ENCODE measurements around the gene SNX21. TPM values are rescaled to one million over a fixed set of nuclear protein-coding genes. Genes with fewer than 3 reads are reported as not detected.

The SNX21 gene
- total and polyA plus RNA-seq, 2 donors (not counting 1 experiment from before 2014, with no cell fraction given): 2.2 to 2.4 TPM

GRCh38 chr20:45826381-45827019, 7.1 kb upstream of the SNX21 start:
- Histone ChIP-seq H3K79me2 (ENCODE audit: control insufficient read depth, insufficient read depth, low read length) (no peaks in the 10 kb centered on the region), H3K4me1 (ENCODE audit: control insufficient read depth in 2 of 2, insufficient read depth in 2 of 2, low read length in 2 of 2) (peaks cover 17 to 23% of the 10 kb centered on the region in 2 donors), H3K36me3 (replicated peaks in 1 of 2; ENCODE audit: control extremely low read depth in 1 of 2, control insufficient read depth in 1 of 2, extremely low read depth in 1 of 2, insufficient read depth in 2 of 2, low read length in 1 of 2) (no peaks in the 10 kb centered on the region), H3K4me3 (ENCODE audit: control extremely low read depth in 1 of 5, extremely low read depth in 1 of 5, insufficient read depth in 1 of 5, low read depth in 2 of 5, low read length in 4 of 5) (no peak overlapping the region), H3K4me2 (replicated peaks; ENCODE audit: low read depth, low read length, poor library complexity, severe bottlenecking) (no peak overlapping the region), H3K9ac (ENCODE audit: low read length) (no peak overlapping the region), H3K27ac (ENCODE audit: low read length in 2 of 2) (no peak overlapping the region), H3K27me3 (replicated peaks in 1 of 4; ENCODE audit: control extremely low read depth in 1 of 4, control insufficient read depth in 3 of 4, insufficient read depth in 4 of 4, low read length in 3 of 4) (peaks cover 0 to 21% (median 9%) of the 10 kb centered on the region in 4 experiments), H2AFZ (ENCODE audit: insufficient read depth, low read depth, low read length, poor library complexity, severe bottlenecking) (no peak overlapping the region), H4K20me1 (ENCODE audit: control insufficient read depth, insufficient read depth, low read length, poor library complexity, severe bottlenecking) (no peaks in the 10 kb centered on the region), H3K9me3 (ENCODE audit: control extremely low read depth in 1 of 3, control insufficient read depth in 2 of 3, insufficient read depth in 1 of 3, low read length in 2 of 3) (peaks cover 0 to 2% (median 0%) of the 10 kb centered on the region in 3 donors)
- ChIA-PET POLR2A (interaction anchor here (0.5 to 0.6 kb wide), 2 partner anchors 45 to 756 kb away, joined by 3 read pairs; no protein-coding TSS in a partner anchor), CTCF (interaction anchor here (0.8 to 1.5 kb wide), 2 partner anchors 63 to 134 kb away, joined by 3 to 4 read pairs; no protein-coding TSS in a partner anchor)
- Mint-ChIP-seq H3K9me3 (ENCODE audit: insufficient read depth) (no peaks in the 10 kb centered on the region), H3K27ac (no peak overlapping the region), H3K4me3 (no peak overlapping the region), H3K27me3 (peaks cover 19% of the 10 kb centered on the region), H3K4me1 (peaks cover 19% of the 10 kb centered on the region)
- ATAC-seq (ENCODE audit: low read depth): no peak
- TF ChIP-seq CTCF (IDR thresholded peaks at IDR 0.05) (no peak), EZH2 (IDR thresholded peaks at IDR 0.05; ENCODE audit: borderline replicate concordance, insufficient read depth, low read depth, low read length, poor library complexity, severe bottlenecking) (no peak)
- 50% methylated on average over 1 of the region's 6 CpGs for WGBS (ENCODE audit: insufficient coverage)
- intact Hi-C loops (cut with micrococcal nuclease): no loop called here
- DNase-seq: no peak

GRCh38 chr20:45827030-45827652, 6.5 kb upstream of the SNX21 start, which contains the start of gene TNNC2:
TNNC2 (minus strand) TSS chr20:45827312; CDS start chr20:45827248, 64 bp downstream.
- no peak for TF ChIP-seq CTCF (IDR thresholded peaks at IDR 0.05)
- Histone ChIP-seq H4K20me1 (ENCODE audit: control insufficient read depth, insufficient read depth, low read length, poor library complexity, severe bottlenecking) (no peaks in the 10 kb centered on the region), H3K4me2 (replicated peaks; ENCODE audit: low read depth, low read length, poor library complexity, severe bottlenecking) (no peak within 1 kb of the TSS), H3K36me3 (replicated peaks in 1 of 2; ENCODE audit: control extremely low read depth in 1 of 2, control insufficient read depth in 1 of 2, extremely low read depth in 1 of 2, insufficient read depth in 2 of 2, low read length in 1 of 2) (no peaks in the 10 kb centered on the region), H3K4me3 (ENCODE audit: control extremely low read depth in 1 of 5, extremely low read depth in 1 of 5, insufficient read depth in 1 of 5, low read depth in 2 of 5, low read length in 4 of 5) (no peak within 1 kb of the TSS), H2AFZ (ENCODE audit: insufficient read depth, low read depth, low read length, poor library complexity, severe bottlenecking) (no peak within 1 kb of the TSS), H3K4me1 (ENCODE audit: control insufficient read depth in 2 of 2, insufficient read depth in 2 of 2, low read length in 2 of 2) (peaks cover 17 to 23% of the 10 kb centered on the region in 2 donors), H3K9me3 (ENCODE audit: control extremely low read depth in 1 of 3, control insufficient read depth in 2 of 3, insufficient read depth in 1 of 3, low read length in 2 of 3) (peaks cover 0 to 2% (median 0%) of the 10 kb centered on the region in 3 donors), H3K9ac (ENCODE audit: low read length) (no peak within 1 kb of the TSS), H3K27ac (ENCODE audit: low read length in 2 of 2) (no peak within 1 kb of the TSS), H3K27me3 (replicated peaks in 1 of 4; ENCODE audit: control extremely low read depth in 1 of 4, control insufficient read depth in 3 of 4, insufficient read depth in 4 of 4, low read length in 3 of 4) (peaks cover 0 to 17% (median 7%) of the 10 kb centered on the region in 4 experiments), H3K79me2 (ENCODE audit: control insufficient read depth, insufficient read depth, low read length) (no peaks in the 10 kb centered on the region)
- ChIA-PET POLR2A (no interaction called here), CTCF (interaction anchor here (1.5 kb wide), 1 partner anchor 63 kb away, joined by 4 read pairs; no protein-coding TSS in a partner anchor)
- Mint-ChIP-seq H3K27me3 (peaks cover 16% of the 10 kb centered on the region), H3K4me3 (no peak within 1 kb of the TSS), H3K27ac (no peak within 1 kb of the TSS), H3K4me1 (peaks cover 19% of the 10 kb centered on the region), H3K9me3 (ENCODE audit: insufficient read depth) (no peaks in the 10 kb centered on the region)
- 99% methylated on average over 7 of the region's 8 CpGs for WGBS (ENCODE audit: insufficient coverage)
- intact Hi-C loops (cut with micrococcal nuclease): no loop called here
- DNase-seq (no peak), ATAC-seq (ENCODE audit: low read depth) (no peak)
